Mucosa of rectum (tissue), 2 donors: Measurements from ENCODE around the gene ACP1.

Source experiments
- H3K27ac ChIP-seq, 2 donors: one replicate each; pipeline ENCODE4 v1.7.0; 2013; ENCODE audit warnings: inconsistent platforms in 2 of 2, low read depth in 2 of 2, low read length in 2 of 2
- H3K27me3 ChIP-seq, 2 donors: one replicate each; pipeline ENCODE4 v1.7.0; 2013; ENCODE audit warnings: low read length in 2 of 2; ENCODE audit not compliant: control insufficient read depth in 2 of 2, insufficient read depth in 2 of 2
- H3K36me3 ChIP-seq, 2 donors: one replicate each; pipeline ENCODE4 v1.7.0; 2013; ENCODE audit warnings: low read length in 2 of 2; ENCODE audit not compliant: control insufficient read depth in 2 of 2, insufficient read depth in 2 of 2
- H3K4me1 ChIP-seq, 2 donors: one replicate each; pipeline ENCODE4 v1.7.0; 2013; ENCODE audit warnings: low read length in 2 of 2, mild to moderate bottlenecking in 1 of 2; ENCODE audit not compliant: control insufficient read depth in 2 of 2, insufficient read depth in 2 of 2
- H3K4me3 ChIP-seq, 2 donors: one replicate each; pipeline ENCODE4 v1.7.0; 2013; ENCODE audit warnings: low read length in 2 of 2
- H3K9ac ChIP-seq, 2 donors: one replicate each; pipeline ENCODE4 v1.7.0; 2013; ENCODE audit warnings: low read length in 2 of 2, low read depth in 1 of 2, mild to moderate bottlenecking in 1 of 2
- H3K9me3 ChIP-seq, 2 donors: one replicate each; pipeline ENCODE4 v1.7.0; 2013; ENCODE audit warnings: low read length in 2 of 2; ENCODE audit not compliant: control insufficient read depth in 2 of 2
- donor health status: healthy.
- donor health status: Normal muscosa, but diverticular disease.

Gene ACP1

DNA sequence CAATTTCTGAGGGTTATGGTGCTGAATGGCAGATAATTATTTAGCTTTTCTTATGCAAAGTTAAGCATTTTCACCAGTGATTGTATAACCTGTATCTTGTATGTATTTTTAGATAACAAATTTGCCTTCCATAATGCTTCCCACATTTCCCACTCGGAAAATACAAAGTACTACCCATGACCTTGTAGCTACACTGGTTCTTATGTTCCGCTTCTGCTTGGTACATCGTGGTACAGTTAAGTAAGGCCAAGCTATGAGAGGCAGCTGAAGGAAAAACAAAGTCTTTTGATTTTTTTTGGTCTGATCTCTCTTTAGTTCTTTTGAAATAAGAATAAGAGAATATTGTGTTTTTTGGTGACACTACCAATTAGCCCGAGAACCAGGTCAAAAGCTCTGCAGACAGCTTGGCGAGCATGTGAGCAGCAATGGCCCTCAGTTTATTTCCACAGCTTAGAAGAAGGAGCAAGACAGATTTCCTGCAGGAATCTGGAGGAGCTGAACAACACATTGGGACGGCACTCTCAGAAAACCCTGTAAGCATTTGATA lies 27.7 kb upstream of the ACP1 start:
- H3K9ac ChIP-seq, result no peak overlapping the region
- H3K27ac ChIP-seq, result no peak overlapping the region
- H3K4me1 ChIP-seq, result no peaks in the 10 kb centered on the region
- H3K27me3 ChIP-seq, result no peaks in the 10 kb centered on the region
- peaks cover 7 to 11% of the 10 kb centered on the region in 2 donors for H3K36me3 ChIP-seq
- H3K9me3 ChIP-seq, result no peaks in the 10 kb centered on the region
- no peak overlapping the region for H3K4me3 ChIP-seq

DNA sequence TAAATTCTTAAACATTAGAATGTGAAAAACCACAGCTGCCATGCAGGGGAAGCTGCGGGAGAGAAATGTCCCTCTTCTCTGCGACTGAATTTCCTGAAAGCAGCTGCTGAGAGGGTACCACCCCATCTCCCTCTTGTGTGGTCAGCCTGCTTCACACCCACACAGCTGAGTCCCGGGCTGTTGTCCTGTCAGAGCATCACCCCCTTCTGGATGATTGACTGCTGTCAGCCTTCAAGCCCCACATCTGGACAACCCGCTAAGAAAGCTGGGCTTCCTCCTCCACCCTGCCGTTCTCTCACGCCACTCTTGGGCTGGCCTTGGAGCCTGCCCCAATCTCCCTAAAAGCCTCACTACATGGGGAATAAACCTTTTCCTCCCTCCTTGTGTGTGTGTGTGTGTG lies 26.9 kb upstream of the ACP1 start:
- no peak overlapping the region for H3K4me3 ChIP-seq
- H3K27ac ChIP-seq, result peak overlapping the region in 1 of 2 donors; percentile 49
- H3K9me3 ChIP-seq, result no peaks in the 10 kb centered on the region
- no peaks in the 10 kb centered on the region for H3K27me3 ChIP-seq
- H3K4me1 ChIP-seq, result no peaks in the 10 kb centered on the region
- H3K9ac ChIP-seq, result no peak overlapping the region
- H3K36me3 ChIP-seq, result peaks cover 11% of the 10 kb centered on the region in 2 donors

DNA sequence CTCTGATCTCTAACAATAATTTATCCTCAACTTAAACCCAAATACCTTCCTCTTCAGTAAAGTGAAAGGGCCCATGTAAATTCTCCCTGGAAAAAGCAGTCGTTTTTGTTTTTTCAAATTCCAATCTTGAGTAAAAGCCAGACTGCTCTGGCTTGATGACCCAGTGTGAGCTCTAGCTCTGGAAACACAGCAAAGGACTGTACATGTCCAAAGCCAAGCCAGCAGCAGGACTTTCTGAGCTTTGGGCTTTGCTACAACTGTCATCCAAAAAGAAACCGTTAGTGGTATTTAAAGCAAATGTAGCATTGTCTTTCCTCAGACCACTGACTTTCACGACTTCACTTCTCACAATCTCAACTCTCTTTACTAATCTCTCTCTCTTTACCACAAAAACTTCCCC lies 26.3 kb upstream of the ACP1 start:
- Histone ChIP-seq H3K36me3 (peaks cover 8 to 15% of the 10 kb centered on the region in 2 donors), H3K9me3 (no peaks in the 10 kb centered on the region), H3K4me3 (no peak overlapping the region), H3K27me3 (no peaks in the 10 kb centered on the region), H3K4me1 (no peaks in the 10 kb centered on the region), H3K27ac (peak overlapping the region in 1 of 2 donors; percentile 49), H3K9ac (no peak overlapping the region)

DNA sequence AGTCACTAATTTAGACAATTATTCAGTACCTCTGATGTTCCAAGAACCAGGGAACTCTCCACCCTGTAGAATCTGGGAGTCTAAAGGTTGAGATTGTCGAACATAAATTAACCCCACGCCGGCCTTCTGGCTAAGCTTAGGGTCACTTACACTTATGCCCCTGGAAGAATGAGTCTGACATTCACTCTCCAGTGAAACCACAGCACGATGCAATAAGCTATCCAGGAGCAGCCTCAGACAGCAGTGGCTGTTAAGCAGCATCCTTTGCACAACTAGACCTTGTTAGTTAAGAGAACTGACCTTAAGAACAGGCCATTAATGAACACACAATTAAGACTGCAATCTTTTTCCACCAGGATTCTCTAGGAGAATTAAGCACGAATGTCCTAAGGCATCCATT lies 25.9 kb upstream of the ACP1 start:
- H3K36me3 ChIP-seq, result peaks cover 13 to 20% of the 10 kb centered on the region in 2 donors
- peak overlapping the region in 1 of 2 donors; percentile 3 for H3K27ac ChIP-seq
- no peak overlapping the region for H3K9ac ChIP-seq
- no peak overlapping the region for H3K4me3 ChIP-seq
- H3K27me3 ChIP-seq, result no peaks in the 10 kb centered on the region
- H3K4me1 ChIP-seq, result no peaks in the 10 kb centered on the region
- no peaks in the 10 kb centered on the region for H3K9me3 ChIP-seq

DNA sequence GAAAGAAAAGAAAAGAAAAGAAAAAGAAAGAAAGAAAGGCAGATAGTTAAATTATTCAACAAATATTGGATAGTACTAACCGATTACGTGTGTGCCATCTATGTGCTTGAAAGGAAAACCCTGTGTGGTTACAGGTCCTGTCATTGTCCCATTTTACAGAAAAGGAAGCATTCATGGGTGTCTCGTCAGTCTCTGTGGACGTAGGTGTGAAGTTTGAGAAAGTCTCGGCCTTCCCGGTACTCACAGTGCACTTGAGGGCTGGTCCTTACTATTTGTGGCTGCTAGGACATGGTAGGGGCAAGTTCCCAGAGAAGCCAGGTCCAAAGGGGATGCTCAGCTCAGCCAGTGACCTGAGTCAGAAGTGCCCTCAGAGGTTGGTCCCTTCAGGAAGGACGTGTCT lies 20.2 kb upstream of the ACP1 start:
- Histone ChIP-seq H3K27me3 (no peaks in the 10 kb centered on the region), H3K36me3 (peaks cover 29 to 32% of the 10 kb centered on the region in 2 donors), H3K4me1 (no peaks in the 10 kb centered on the region), H3K4me3 (no peak overlapping the region), H3K9me3 (no peaks in the 10 kb centered on the region), H3K27ac (no peak overlapping the region), H3K9ac (no peak overlapping the region)

DNA sequence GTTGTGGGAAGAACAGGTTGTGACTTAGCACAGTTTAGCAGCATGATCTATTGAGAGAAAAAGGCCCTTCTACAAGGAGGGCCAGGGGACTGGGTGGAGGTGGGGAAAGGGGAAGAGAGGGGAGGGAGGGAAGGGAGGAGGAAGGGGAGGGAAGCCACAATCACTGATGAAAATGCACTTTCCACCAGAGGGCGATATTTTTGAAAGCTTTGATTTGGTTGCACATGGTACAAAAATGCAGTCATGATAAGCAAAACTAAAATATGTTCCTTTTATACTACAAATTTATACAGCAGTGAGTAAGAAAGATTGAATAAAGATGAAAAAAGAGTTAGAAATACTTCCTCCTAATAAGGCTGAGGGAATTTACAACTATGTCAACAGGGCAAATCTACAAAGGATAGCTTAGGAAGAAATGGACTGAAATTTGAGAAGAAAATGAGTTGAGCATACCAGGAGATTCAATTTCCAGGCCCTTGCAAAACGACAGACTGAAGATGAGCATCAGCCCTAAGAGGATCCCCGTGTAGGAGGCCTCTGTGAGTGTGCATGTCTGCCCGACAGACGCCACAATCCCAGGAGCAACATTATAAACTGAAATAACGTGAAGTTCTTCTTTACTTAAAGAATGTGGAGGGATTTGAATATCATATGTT lies 18.1 kb upstream of the ACP1 start:
- Histone ChIP-seq H3K27ac (no peak overlapping the region), H3K9ac (no peak overlapping the region), H3K9me3 (no peaks in the 10 kb centered on the region), H3K27me3 (no peaks in the 10 kb centered on the region), H3K36me3 (peaks cover 33 to 40% of the 10 kb centered on the region in 2 donors), H3K4me3 (no peak overlapping the region), H3K4me1 (no peaks in the 10 kb centered on the region)

DNA sequence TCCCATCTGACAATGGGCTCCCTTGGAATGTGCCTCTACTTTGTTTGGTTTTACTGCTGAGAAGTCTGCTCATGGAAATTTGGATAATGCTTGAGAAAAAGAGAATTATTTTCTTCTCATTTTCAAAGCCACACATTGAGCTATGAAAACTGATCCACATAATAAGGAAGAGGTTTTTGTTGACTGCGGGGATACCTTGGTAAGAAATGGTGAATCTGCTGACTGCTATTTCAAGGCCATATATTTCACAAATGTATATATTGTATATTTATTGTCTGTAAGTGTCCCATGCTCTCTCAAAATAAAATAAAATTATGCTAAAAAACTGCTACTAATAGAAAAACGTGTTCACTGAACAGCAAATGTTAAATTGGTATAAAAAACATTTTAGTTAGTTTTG lies 16.0 kb upstream of the ACP1 start:
- H3K4me3 ChIP-seq, result no peak overlapping the region
- no peak overlapping the region for H3K9ac ChIP-seq
- no peak overlapping the region for H3K27ac ChIP-seq
- peaks cover 29 to 33% of the 10 kb centered on the region in 2 donors for H3K36me3 ChIP-seq
- no peaks in the 10 kb centered on the region for H3K4me1 ChIP-seq
- H3K27me3 ChIP-seq, result no peaks in the 10 kb centered on the region
- H3K9me3 ChIP-seq, result no peaks in the 10 kb centered on the region

DNA sequence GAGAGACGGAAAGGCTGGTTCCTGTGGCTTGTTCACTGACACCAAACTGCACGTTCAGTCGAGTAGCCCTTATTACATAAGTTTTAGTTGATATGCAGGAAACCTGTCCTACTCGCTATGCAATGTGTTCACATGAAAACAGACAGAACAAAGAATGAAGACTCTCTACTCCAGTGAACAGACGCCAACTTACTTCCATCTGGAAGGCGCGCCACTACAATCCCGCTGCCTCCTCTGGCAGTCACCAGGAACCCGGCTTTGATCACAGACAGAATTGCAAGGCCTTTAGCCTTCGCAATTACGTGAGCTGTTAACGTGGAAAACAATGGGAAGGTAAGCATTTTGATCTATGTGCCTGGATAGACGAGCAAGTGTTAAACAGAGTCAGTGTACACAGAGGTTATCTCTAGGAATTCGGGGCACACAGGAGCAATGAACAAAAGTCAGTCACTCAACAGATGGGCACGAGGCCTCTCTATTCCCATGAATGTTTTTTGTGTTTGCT lies 15.2 kb upstream of the ACP1 start:
- Histone ChIP-seq H3K9ac (no peak overlapping the region), H3K36me3 (peaks cover 25 to 28% of the 10 kb centered on the region in 2 donors), H3K27ac (no peak overlapping the region)

DNA sequence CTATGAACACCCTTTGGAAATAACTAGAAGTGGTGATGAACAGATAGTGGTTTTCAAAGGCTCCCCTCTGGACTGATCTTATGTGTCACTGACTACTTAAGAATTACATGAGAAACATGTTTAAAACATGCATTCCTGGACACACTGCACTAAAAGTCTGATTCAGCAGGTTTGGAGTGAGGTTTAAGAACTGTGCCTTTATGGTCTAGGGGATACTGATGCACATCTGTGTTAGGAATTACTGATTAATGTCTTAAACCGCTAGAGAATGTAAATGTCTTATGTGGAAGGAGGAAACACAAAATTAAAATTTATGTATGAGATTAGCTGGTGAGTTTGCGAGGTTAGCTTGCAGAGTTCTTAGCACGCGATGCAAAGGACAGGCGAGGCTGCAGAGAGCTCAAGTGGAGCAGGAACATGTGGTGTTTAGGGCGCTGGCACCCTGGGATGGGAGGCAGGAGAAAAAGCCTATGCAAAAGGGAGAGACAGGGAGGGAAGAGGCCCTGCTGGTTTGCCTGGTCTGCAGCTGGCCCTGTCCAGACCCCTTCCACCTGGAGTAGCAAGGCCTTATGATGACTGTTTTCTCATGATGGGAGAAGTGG lies 12.6 kb upstream of the ACP1 start:
- no peaks in the 10 kb centered on the region for H3K27me3 ChIP-seq
- no peaks in the 10 kb centered on the region for H3K9me3 ChIP-seq
- no peak overlapping the region for H3K4me3 ChIP-seq
- no peaks in the 10 kb centered on the region for H3K4me1 ChIP-seq
- H3K36me3 ChIP-seq, result peaks cover 17 to 20% of the 10 kb centered on the region in 2 donors
- no peak overlapping the region for H3K27ac ChIP-seq
- H3K9ac ChIP-seq, result no peak overlapping the region

More for the DNA sequence above, 15.2 kb upstream of the ACP1 start:
- Histone ChIP-seq H3K9me3 (no peaks in the 10 kb centered on the region), H3K27me3 (no peaks in the 10 kb centered on the region), H3K4me1 (no peaks in the 10 kb centered on the region), H3K4me3 (no peak overlapping the region)

DNA sequence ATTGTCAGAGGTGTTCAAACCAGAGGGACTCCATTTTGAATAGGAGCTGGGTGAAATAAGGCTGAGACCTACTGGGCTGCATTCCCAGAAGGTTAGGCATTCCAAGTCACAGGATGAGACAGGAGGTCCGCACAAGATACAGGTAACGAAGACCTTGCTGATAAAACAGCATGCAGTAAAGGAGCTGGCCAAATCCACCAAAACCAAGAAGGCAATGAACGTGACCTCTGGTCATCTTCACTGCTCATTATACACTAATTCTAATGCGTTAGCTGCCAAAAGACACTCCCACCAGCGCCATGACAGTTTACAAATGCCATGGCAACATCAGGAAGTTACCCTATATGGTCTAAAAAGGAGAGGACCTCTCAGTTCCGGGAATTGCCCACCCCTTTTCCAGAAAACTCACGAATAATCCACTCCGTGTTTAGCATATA lies 11.5 kb upstream of the ACP1 start:
- Histone ChIP-seq H3K27ac (no peak overlapping the region), H3K4me1 (no peaks in the 10 kb centered on the region), H3K9ac (no peak overlapping the region), H3K36me3 (peaks cover 14 to 17% of the 10 kb centered on the region in 2 donors), H3K27me3 (no peaks in the 10 kb centered on the region), H3K4me3 (no peak overlapping the region), H3K9me3 (no peaks in the 10 kb centered on the region)
